Measurements from ENCODE around the gene SNX32. TPM values are rescaled to one million over a fixed set of nuclear protein-coding genes. Genes with fewer than 3 reads are reported as not detected.

Gene SNX32
- polyA plus RNA-seq, 1 donor (not counting 4 experiments of a cell fraction or from before 2014, with no cell fraction given): 0.12 TPM

GRCh38 chr11:65882120-65883057, 48.6 kb downstream of the SNX32 start:
- dilution Hi-C loops (cut with MboI; ENCODE audit: extremely low pct_ligation_motif_present, low sequenced_read_pairs): no loop called here
- Histone ChIP-seq H3K9me1 (ENCODE audit: control insufficient read depth, extremely low read depth, insufficient read depth, low read length) (no peaks in the 10 kb centered on the region), H3K27me3 (ENCODE audit: control insufficient read depth, extremely low read depth, insufficient read depth, low read length) (no peaks in the 10 kb centered on the region), H3K9ac (ENCODE audit: control insufficient read depth, extremely low read depth, insufficient read depth, low read length) (no peak overlapping the region), H2AFZ (ENCODE audit: control insufficient read depth, low read length) (no peak overlapping the region), H3K4me3 (ENCODE audit: control insufficient read depth in 2 of 3, extremely low read depth in 1 of 3, insufficient read depth in 2 of 3, low read depth in 1 of 3, low read length in 3 of 3) (no peak overlapping the region), H3K4me2 (ENCODE audit: control insufficient read depth, extremely low read depth, insufficient read depth, low read depth, low read length) (no peak overlapping the region), H3K4me1 (ENCODE audit: control insufficient read depth, extremely low read depth, insufficient read depth, low read length) (peaks cover 8% of the 10 kb centered on the region), H4K20me1 (ENCODE audit: control insufficient read depth, extremely low read depth, insufficient read depth, low read length) (no peaks in the 10 kb centered on the region), H3K79me2 (ENCODE audit: control insufficient read depth, insufficient read depth, low read length) (peaks cover 11% of the 10 kb centered on the region), H3K9me3 (ENCODE audit: control insufficient read depth, low read depth, low read length) (no peaks in the 10 kb centered on the region), H3K27ac (ENCODE audit: control insufficient read depth, insufficient read depth, low read length) (no peak overlapping the region), H3K36me3 (ENCODE audit: control insufficient read depth in 2 of 2, extremely low read depth in 1 of 2, insufficient read depth in 2 of 2, low read length in 2 of 2) (peaks cover 31 to 46% of the 10 kb centered on the region in 2 experiments)
- DNase-seq (ENCODE audit: low read depth, low spot score) (no peak), FAIRE-seq (no peak)
- TF ChIP-seq CTCF (optimal IDR thresholded peaks at IDR 0.05 in 1 of 3, IDR thresholded peaks at IDR 0.05 in 1 of 3, conservative IDR thresholded peaks at IDR 0.05 in 1 of 3; ENCODE audit: extremely low read depth in 1 of 3, insufficient read depth in 2 of 3, low read length in 3 of 3) (no peak), EZH2 (IDR thresholded peaks at IDR 0.05; ENCODE audit: low read length) (no peak)

- Histone ChIP-seq H4K20me1 (ENCODE audit: control insufficient read depth, extremely low read depth, insufficient read depth, low read length) (no peaks in the 10 kb centered on the region), H3K27ac (ENCODE audit: control insufficient read depth, insufficient read depth, low read length) (no peak overlapping the region), H3K79me2 (ENCODE audit: control insufficient read depth, insufficient read depth, low read length) (peaks cover 17% of the 10 kb centered on the region), H3K27me3 (ENCODE audit: control insufficient read depth, extremely low read depth, insufficient read depth, low read length) (no peaks in the 10 kb centered on the region), H3K36me3 (ENCODE audit: control insufficient read depth in 2 of 2, extremely low read depth in 1 of 2, insufficient read depth in 2 of 2, low read length in 2 of 2) (peaks cover 31 to 46% of the 10 kb centered on the region in 2 experiments), H3K9me1 (ENCODE audit: control insufficient read depth, extremely low read depth, insufficient read depth, low read length) (no peaks in the 10 kb centered on the region), H3K9ac (ENCODE audit: control insufficient read depth, extremely low read depth, insufficient read depth, low read length) (no peak overlapping the region), H3K4me3 (ENCODE audit: control insufficient read depth in 2 of 3, extremely low read depth in 1 of 3, insufficient read depth in 2 of 3, low read depth in 1 of 3, low read length in 3 of 3) (no peak overlapping the region), H3K4me1 (ENCODE audit: control insufficient read depth, extremely low read depth, insufficient read depth, low read length) (peaks cover 13% of the 10 kb centered on the region), H3K4me2 (ENCODE audit: control insufficient read depth, extremely low read depth, insufficient read depth, low read depth, low read length) (no peak overlapping the region), H3K9me3 (ENCODE audit: control insufficient read depth, low read depth, low read length) (no peaks in the 10 kb centered on the region), H2AFZ (ENCODE audit: control insufficient read depth, low read length) (no peak overlapping the region)
- no peak for TF ChIP-seq EZH2 (IDR thresholded peaks at IDR 0.05; ENCODE audit: low read length)
- no peak for TF ChIP-seq CTCF (optimal IDR thresholded peaks at IDR 0.05 in 1 of 3, IDR thresholded peaks at IDR 0.05 in 1 of 3, conservative IDR thresholded peaks at IDR 0.05 in 1 of 3; ENCODE audit: extremely low read depth in 1 of 3, insufficient read depth in 2 of 3, low read length in 3 of 3)
- FAIRE-seq (no peak), DNase-seq (ENCODE audit: low read depth, low spot score) (no peak)
- dilution Hi-C loops (cut with MboI; ENCODE audit: extremely low pct_ligation_motif_present, low sequenced_read_pairs): no loop called here
Observed at GRCh38 chr11:65883058-65883761, 49.4 kb downstream of the SNX32 start.

Measured in keratinocyte (primary cell).